Omental fat pad (tissue), 4 donors: ENCODE measurements around the gene BRD4. TPM values are rescaled to one million over a fixed set of nuclear protein-coding genes. Genes with fewer than 3 reads are reported as not detected.

Source experiments
- ATAC-seq: fragments of 150-250 bp; one replicate; pipeline ENCODE4 v1.9.1; 2016; ENCODE audit warnings: mild to moderate bottlenecking, moderate library complexity; ENCODE audit not compliant: low FRiP score
- DNase-seq: peaks from one replicate; pipeline ENCODE4 v3.0.0-alpha.2; 2019; ENCODE audit warnings: low spot score
- total RNA-seq, 4 donors: library from RNA; depleted of rRNA; stranded (reverse); fragments of >200 nt; gene quantifications; one replicate each; pipeline ENCODE4 v1.1.0, GENCODE V29; 2016
- TF ChIP-seq, protein P1 (sequence below), 3 donors: fragments of 450-650 bp; IDR thresholded peaks; one replicate each; pipeline ENCODE4 v1.5.1; 2016 to 2017; ENCODE audit warnings: antibody characterized with exemption in 3 of 3, mild to moderate bottlenecking in 3 of 3, moderate library complexity in 2 of 3

Gene BRD4
- total RNA-seq, 4 donors from 2014 or later: 22.6 to 49.1 (median 30.1) TPM

DNA sequence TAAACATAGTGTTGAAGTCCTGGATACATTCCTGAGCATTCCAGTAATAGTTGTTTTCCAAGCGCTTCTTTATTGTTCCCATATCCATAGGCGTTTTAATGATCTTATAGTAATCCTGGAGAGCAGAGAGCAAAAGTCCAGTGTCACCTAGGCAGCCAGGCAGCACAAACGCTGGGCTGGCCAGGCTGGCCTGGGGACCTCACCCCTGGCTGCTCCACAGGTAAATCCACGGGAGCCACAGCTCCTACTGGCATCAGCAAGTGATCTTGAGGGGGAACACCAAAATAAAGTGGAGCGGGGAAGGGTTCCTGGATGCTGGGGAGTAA, 63.4 kb downstream of the BRD4 start:
- ATAC-seq: no peak
- TF ChIP-seq, protein P1, sequence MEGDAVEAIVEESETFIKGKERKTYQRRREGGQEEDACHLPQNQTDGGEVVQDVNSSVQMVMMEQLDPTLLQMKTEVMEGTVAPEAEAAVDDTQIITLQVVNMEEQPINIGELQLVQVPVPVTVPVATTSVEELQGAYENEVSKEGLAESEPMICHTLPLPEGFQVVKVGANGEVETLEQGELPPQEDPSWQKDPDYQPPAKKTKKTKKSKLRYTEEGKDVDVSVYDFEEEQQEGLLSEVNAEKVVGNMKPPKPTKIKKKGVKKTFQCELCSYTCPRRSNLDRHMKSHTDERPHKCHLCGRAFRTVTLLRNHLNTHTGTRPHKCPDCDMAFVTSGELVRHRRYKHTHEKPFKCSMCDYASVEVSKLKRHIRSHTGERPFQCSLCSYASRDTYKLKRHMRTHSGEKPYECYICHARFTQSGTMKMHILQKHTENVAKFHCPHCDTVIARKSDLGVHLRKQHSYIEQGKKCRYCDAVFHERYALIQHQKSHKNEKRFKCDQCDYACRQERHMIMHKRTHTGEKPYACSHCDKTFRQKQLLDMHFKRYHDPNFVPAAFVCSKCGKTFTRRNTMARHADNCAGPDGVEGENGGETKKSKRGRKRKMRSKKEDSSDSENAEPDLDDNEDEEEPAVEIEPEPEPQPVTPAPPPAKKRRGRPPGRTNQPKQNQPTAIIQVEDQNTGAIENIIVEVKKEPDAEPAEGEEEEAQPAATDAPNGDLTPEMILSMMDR (IDR thresholded peaks at IDR 0.05): no peak
- DNase-seq: no peak

DNA sequence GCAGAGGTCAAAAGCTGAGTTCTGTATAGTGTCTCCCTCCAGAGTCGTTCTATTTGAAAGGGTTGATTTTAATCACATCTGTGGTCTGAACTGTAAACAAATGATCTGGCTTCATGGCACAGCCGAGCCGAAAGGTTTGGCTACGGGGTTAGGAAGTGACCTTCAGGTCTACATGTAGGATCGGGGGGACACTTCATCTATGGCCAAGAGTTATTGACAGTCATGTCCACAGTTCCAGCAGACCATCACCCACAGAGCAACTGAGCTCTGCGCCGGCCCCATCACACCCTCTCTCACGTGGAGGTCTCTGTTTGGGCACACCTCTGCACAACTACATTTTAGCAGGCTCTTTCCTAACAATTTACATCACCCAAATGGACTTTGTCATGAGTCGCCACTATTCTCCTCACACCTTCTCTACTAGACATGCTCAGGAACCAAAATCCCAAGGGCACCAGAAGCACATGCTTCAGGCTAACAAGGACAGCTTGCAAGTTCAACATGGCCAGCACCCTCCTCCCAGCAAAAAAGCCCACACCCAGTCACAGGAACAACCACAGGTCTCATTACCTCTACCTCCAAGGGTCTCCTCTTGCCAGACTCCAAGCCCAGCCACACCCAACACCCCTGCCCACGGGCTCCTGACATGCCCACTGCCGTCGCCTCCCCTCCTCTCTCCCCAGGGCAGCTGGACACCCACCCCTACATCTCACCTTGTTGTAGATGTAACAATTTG, 64.0 kb downstream of the BRD4 start:
- TF ChIP-seq, protein P1 (IDR thresholded peaks at IDR 0.05): no peak
- DNase-seq (no peak), ATAC-seq (no peak)

DNA sequence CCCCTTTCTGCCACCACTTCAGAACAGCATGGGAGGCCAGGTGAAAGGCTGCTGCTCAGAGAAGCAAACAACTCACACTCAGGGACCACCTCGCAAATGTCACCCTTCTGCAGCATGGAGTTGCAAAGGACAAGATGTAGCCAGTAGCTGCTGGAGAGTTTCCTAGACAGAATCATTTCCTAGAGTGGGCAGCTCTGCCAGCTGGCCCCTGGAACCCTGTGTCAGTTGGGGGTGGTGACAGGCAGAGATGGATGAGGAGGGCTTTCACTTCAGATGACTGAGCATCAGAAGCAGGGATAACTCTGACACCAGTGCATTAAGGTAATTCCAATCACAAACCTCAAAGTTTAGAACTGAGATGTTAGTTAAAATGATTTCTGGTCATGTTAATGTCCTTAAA, 65.7 kb downstream of the BRD4 start:
- TF ChIP-seq, protein P1 (IDR thresholded peaks at IDR 0.05): no peak
- no peak for DNase-seq
- ATAC-seq: no peak

DNA sequence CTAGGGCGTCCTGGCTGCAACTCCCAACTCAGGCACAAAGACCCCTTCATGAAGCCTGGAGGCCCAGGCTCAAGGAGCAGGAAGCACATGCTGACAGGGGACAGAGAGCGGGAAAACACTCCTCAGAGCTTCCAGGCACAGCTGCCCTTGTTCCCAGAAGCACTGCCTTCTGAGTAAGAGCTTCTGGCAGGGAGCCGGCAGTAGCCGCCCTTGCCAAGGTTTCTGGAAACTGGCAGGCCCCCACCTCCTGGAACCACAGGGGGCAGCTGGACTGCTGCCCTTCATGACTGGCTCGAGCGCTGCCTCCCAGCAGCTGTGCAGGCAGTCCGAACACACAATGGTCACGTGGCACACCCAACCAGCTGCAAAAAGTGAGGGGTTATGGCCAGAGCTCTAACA, 66.5 kb downstream of the BRD4 start:
- ATAC-seq: peak; percentile 87
- peak; percentile 65 for DNase-seq
- TF ChIP-seq, protein P1 (IDR thresholded peaks at IDR 0.05): no peak

DNA sequence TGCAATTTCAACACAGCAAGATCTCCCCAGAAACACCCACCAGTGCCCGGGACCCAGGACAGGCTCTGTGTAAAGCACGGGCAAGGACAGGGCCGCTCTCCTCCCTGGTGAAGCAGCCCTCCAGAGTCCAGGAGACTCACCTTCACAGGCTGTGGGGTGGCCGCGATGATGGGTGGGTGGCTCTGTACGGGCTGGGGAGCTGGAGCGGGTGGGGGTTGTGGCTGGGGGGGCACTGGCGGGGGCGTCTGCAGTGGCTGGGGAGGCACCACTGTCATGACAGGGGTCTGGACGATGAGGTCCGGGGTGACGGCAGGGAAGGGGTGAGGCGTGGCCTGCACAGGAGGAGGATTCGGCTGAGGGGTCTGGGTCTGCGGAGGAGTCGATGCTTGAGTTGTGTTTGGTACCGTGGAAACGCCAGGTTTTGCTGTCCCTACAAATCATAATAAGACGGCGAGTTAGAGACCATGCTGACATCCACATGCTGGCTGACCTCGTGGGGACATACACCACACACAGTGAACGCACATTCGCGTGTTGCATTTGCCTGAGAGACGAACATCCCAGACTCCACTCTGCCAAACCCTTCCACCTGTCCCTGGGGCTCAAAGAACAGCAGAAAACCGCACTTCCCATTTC, 67.0 kb downstream of the BRD4 start:
- ATAC-seq: no peak
- no peak for DNase-seq
- TF ChIP-seq, protein P1 (IDR thresholded peaks at IDR 0.05): no peak

DNA sequence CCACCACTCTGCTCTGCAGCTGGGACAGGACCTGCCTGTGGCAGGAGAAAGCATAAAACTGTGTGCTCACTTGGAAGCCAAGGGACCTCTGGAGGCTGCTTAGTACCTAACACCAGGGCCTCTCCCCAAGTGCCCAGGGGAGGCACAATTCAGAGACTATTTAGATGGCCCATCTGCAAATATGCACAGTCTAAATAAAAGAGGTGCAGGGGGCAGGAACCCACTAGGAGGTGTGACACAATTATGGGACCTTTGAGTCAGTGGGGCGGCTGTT, 67.5 kb downstream of the BRD4 start:
- ATAC-seq: no peak
- TF ChIP-seq, protein P1 (IDR thresholded peaks at IDR 0.05): no peak
- no peak for DNase-seq
